Measurements from ENCODE around the gene ARMC5.

DNA sequence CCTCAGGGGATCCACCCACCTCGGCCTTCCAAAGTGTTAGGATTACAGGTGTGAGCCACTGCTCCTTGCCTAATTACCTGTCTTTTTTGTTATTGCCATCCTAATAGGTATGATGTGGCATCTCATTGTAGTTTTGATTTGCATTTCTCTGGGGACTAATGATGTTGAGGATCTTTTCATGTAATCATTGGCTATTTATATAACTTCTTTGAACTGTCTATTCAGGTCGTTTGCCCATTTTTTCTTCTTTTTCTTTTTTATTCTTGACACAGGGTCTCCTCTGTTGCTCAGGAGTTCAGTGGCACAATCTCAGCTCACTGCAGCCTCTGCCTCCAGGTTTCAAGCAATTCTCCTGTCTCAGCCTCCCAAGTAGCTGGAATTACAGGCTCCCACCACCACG lies 11.3 kb downstream of the ARMC5 start:
- TF ChIP-seq, protein P1, sequence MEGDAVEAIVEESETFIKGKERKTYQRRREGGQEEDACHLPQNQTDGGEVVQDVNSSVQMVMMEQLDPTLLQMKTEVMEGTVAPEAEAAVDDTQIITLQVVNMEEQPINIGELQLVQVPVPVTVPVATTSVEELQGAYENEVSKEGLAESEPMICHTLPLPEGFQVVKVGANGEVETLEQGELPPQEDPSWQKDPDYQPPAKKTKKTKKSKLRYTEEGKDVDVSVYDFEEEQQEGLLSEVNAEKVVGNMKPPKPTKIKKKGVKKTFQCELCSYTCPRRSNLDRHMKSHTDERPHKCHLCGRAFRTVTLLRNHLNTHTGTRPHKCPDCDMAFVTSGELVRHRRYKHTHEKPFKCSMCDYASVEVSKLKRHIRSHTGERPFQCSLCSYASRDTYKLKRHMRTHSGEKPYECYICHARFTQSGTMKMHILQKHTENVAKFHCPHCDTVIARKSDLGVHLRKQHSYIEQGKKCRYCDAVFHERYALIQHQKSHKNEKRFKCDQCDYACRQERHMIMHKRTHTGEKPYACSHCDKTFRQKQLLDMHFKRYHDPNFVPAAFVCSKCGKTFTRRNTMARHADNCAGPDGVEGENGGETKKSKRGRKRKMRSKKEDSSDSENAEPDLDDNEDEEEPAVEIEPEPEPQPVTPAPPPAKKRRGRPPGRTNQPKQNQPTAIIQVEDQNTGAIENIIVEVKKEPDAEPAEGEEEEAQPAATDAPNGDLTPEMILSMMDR (IDR thresholded peaks at IDR 0.05): no peak
- no peak for TF ChIP-seq POLR2A (IDR thresholded peaks at IDR 0.05)
